Spleen (tissue), 7 donors: ENCODE data around the gene SARNP.

Source experiments
- CTCF ChIP-seq, 11 experiments: fragments of 200-600 bp in 7 of 11; fragments of 450-650 bp in 4 of 11; sonication (generic) in 4 of 11; IDR thresholded peaks in 8 of 11; conservative IDR thresholded peaks in 3 of 11; 1 replicate in 7 of 11; 2 replicates in 4 of 11; pipeline versions ENCODE4 v1.4.0 to v1.8.0; 2016 to 2021; ENCODE audit warnings: antibody characterized with exemption in 11 of 11, inconsistent platforms in 4 of 11, mild to moderate bottlenecking in 1 of 11
- POLR2A ChIP-seq, 3 donors: fragments of 450-650 bp; IDR thresholded peaks; one replicate each; pipeline ENCODE4 v1.5.1; 2017; ENCODE audit warnings: antibody characterized with exemption in 3 of 3, mild to moderate bottlenecking in 1 of 3
- POLR2AphosphoS5 ChIP-seq, 3 donors: sonication (generic); formaldehyde crosslinking; IDR thresholded peaks; one replicate each; pipeline ENCODE4 v1.5.1; 2017; ENCODE audit warnings: antibody characterized with exemption in 3 of 3
- donor health status: DM: no; HTN: no; CAD: no; lungs with moderate emphysema.
- donor health status: DM: no; HTN: no; CAD: no.
- donor health status: DM: no; HTN: no; CAD: no.

GRCh38 chr12:55850401-55850800 is 32.9 kb upstream of the SARNP start:
- TF ChIP-seq POLR2A (IDR thresholded peaks at IDR 0.05): no peak
- TF ChIP-seq CTCF (IDR thresholded peaks at IDR 0.05 in 8 of 11, conservative IDR thresholded peaks at IDR 0.05 in 3 of 11): no peak
- no peak for TF ChIP-seq POLR2AphosphoS5 (IDR thresholded peaks at IDR 0.05)
